VCaP (cell line): Measurements from ENCODE around the gene WDR17.

Experiments used
- H3K27ac ChIP-seq: fragments of 450-650 bp; 2 replicates; pipeline ENCODE4 v1.5.1; 2017
- TF ChIP-seq, protein P1 (sequence below): fragments of 450-650 bp; conservative IDR thresholded peaks from 2 replicates; pipeline ENCODE4 v1.5.1; 2017; ENCODE audit warnings: mild to moderate bottlenecking, moderate library complexity

WDR17 gene

DNA sequence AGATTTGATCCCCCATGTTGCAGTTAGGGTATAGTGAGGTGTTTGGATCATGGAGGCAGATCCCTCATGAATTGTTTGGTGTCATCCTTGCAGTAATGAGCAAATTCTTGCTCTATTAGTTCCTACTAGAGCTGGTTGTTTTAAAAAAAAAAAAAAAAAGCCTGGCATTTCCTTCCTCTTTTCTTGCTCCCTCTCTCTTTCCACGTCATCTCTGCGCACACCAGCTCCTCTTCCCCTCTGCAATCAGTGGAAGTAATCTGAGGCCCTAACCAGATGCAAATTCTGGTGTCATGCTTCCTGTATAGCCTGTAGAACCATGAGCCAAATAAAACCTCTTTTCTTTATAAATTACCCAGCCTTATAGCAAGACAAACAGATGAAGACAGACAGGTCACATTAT is 24.5 kb downstream of the WDR17 start:
- TF ChIP-seq, protein P1, sequence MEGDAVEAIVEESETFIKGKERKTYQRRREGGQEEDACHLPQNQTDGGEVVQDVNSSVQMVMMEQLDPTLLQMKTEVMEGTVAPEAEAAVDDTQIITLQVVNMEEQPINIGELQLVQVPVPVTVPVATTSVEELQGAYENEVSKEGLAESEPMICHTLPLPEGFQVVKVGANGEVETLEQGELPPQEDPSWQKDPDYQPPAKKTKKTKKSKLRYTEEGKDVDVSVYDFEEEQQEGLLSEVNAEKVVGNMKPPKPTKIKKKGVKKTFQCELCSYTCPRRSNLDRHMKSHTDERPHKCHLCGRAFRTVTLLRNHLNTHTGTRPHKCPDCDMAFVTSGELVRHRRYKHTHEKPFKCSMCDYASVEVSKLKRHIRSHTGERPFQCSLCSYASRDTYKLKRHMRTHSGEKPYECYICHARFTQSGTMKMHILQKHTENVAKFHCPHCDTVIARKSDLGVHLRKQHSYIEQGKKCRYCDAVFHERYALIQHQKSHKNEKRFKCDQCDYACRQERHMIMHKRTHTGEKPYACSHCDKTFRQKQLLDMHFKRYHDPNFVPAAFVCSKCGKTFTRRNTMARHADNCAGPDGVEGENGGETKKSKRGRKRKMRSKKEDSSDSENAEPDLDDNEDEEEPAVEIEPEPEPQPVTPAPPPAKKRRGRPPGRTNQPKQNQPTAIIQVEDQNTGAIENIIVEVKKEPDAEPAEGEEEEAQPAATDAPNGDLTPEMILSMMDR, result no peak
- no peak overlapping the region for H3K27ac ChIP-seq

DNA sequence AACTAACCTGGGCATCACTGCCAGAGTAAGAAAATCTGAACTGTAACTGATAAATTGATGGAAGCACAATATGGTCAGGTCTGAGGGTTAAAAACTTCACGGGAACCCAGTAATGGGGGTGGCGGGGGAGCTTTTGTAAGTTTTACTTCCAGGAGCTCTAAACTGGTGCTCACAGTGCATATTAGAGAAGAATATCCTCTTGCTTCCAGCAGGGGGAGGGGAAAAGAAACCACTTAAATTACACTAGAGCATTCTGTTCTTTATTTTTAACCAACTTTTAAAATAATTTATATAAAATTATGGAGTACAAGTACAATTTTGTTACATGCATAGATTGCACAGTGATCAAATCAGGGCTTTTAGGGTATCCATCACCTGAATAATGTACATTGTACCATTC is 33.7 kb downstream of the WDR17 start:
- TF ChIP-seq, protein P1, result 0 out of 2 replicates have a peak, but pooled peaks have one; percentile 10
- H3K27ac ChIP-seq, result no peak overlapping the region

DNA sequence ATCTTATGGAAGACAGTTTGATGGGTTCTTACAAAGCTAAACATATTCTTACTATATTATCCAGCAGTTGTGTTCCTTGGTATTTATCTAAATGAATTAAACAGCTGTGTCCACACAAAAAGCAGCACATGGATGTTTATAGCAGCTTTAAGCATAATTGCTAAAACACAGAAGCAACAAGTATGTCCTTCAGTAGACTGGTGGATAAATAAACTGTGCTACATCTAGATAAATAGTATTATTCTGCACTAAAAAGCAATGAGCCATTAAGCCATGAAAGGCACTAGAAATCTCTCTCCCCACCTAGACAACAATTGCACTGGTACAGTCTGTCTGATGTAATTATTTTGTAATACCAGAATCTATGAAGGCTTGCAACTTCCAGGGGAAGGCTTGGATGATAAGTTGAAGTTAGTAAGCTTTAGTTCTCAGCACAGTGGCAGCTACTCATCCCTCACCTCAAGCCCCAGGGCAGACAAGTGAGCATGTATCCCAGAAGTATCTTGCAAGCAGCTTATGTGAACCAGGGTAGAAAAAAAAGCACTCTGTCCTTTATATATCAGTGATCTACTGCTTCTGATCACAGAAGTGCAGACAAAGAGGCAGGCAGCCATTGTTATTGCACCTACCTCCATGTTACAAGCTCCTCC is 36.9 kb downstream of the WDR17 start:
- H3K27ac ChIP-seq, result no peak overlapping the region
- TF ChIP-seq, protein P1, result no peak

DNA sequence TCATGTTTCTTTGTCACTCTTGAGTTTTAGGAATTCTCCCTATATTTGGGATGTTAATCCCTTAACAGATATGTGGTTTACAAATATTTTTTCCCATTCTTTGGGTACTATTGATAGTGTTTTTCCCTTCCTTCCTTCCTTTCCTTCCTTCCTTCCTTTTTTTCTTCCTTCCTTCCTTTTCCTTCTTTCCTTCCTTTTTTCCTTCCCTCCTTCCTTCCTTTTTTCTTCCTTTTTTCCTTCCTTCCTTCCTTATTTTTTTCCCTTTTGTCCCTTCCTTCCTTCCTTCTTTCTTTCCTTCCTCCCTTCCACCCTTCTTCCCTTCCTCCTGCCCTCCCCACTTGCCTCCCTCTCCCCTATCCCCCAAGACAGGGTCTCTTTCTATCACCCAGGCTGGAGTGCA is 42.1 kb downstream of the WDR17 start:
- TF ChIP-seq, protein P1, result no peak

DNA sequence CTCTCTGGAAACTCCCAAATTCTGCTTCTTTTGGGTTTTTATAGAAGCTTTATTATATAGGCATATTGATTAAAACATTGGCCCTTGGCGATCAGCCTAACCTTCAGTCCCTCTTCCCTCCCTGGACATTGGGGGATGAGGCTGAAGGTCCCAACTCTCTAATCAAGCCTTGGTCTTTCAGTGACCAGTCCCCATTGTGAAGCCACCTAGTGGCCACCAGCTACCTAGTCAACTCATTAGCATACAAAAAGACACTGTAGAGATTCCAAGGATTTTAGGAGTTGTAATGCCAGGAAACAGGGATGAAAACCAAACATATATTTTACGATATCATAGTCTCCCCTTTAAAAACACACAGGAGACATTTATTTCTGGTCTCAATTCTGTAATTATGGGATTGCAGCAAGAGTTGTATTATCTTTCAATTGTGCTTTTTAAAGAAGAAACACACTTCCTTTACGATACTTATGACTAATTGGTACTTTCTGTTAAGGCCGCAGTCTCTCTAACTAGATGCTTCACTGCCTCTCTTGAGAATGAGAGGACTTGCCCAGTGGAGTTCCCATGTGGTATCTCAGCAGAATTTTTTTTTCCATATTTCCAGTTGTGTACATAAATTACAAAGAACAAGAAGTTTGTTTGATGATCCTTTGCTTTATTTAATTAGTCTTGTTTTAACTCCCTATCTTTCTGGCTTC is 58.2 kb downstream of the WDR17 start:
- H3K27ac ChIP-seq, result no peak overlapping the region

More for the DNA sequence above, 42.1 kb downstream of the WDR17 start:
- H3K27ac ChIP-seq, result no peak overlapping the region

DNA sequence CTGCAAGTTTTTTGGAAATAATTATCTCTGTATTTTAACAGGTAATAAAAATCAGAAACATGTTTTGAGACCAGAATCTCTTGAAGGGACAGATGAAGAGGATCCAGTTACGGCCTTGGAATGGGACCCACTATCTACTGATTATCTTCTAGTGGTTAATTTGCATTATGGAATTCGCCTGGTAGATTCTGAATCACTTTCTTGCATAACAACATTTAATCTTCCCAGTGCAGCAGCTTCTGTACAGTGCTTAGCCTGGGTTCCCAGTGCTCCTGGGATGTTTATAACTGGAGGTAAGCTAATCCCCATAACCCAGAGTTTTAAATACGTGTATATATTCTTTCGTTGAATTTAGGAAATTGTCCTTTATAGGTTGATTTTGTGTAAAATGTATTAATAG is 59.4 kb downstream of the WDR17 start:
- TF ChIP-seq, protein P1, result no peak
- H3K27ac ChIP-seq, result no peak overlapping the region

More for the DNA sequence above, 58.2 kb downstream of the WDR17 start:
- TF ChIP-seq, protein P1, result peak; percentile 77

DNA sequence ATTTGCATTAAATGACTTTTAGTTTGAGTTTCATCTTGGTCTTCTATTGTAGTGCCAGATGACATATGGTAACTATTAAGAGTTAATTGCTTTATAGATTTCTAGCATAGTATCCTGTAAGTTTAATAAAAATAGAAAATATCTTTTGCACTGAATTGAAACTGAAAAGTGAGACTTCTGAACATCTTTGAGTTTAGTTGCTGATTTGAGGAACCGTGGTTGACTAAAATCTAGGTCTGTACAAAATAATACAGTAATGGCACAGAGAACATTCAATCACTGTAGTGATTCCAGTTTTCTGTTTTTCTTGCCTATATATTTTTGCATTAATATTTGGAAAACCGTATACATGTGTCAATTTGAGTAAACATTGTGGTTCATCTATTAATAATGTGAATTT is 69.0 kb downstream of the WDR17 start:
- TF ChIP-seq, protein P1, result no peak
- no peak overlapping the region for H3K27ac ChIP-seq
